ENCODE measurements around the gene FAM133A.

FAM133A gene

DNA sequence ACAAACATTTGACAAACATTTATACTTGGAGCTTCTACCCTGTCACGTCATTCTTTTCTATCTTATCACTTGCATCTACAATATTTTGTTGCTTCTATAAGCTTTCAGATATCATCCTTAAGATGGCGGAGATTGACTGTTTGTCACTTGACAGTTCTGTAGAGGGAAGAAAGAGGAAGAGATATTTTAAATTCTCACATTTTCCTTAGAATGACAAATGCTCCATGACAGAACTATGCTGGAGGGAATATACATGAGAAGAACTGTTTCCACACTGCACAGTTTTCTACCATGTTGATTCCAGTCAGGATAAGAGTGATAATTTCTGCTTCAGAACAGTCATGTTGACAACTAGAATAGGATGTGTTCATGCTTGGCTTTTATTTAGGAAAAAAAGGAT is 29.7 kb downstream of the FAM133A start:
- no peak for DNase-seq (ENCODE audit: low read depth)
- TF ChIP-seq, protein P1, sequence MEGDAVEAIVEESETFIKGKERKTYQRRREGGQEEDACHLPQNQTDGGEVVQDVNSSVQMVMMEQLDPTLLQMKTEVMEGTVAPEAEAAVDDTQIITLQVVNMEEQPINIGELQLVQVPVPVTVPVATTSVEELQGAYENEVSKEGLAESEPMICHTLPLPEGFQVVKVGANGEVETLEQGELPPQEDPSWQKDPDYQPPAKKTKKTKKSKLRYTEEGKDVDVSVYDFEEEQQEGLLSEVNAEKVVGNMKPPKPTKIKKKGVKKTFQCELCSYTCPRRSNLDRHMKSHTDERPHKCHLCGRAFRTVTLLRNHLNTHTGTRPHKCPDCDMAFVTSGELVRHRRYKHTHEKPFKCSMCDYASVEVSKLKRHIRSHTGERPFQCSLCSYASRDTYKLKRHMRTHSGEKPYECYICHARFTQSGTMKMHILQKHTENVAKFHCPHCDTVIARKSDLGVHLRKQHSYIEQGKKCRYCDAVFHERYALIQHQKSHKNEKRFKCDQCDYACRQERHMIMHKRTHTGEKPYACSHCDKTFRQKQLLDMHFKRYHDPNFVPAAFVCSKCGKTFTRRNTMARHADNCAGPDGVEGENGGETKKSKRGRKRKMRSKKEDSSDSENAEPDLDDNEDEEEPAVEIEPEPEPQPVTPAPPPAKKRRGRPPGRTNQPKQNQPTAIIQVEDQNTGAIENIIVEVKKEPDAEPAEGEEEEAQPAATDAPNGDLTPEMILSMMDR (IDR thresholded peaks at IDR 0.05; ENCODE audit: insufficient read depth, low read depth, low read length, missing control alignments): no peak
- H3K4me3 ChIP-seq (ENCODE audit: low read depth, low read length): no peak overlapping the region

- DNase-seq (ENCODE audit: low read depth): no peak
- H3K4me3 ChIP-seq (ENCODE audit: low read depth, low read length): no peak overlapping the region
- TF ChIP-seq, protein P1 (IDR thresholded peaks at IDR 0.05; ENCODE audit: insufficient read depth, low read depth, low read length, missing control alignments): no peak
Observed at GRCh38 chrX:93711076-93711475, 37.1 kb downstream of the FAM133A start.

- TF ChIP-seq, protein P1 (IDR thresholded peaks at IDR 0.05; ENCODE audit: insufficient read depth, low read depth, low read length, missing control alignments): no peak
- DNase-seq (ENCODE audit: low read depth): no peak
- no peak overlapping the region for H3K4me3 ChIP-seq (ENCODE audit: low read depth, low read length)
Observed at GRCh38 chrX:93741811-93742210, 67.8 kb downstream of the FAM133A start.

DNA sequence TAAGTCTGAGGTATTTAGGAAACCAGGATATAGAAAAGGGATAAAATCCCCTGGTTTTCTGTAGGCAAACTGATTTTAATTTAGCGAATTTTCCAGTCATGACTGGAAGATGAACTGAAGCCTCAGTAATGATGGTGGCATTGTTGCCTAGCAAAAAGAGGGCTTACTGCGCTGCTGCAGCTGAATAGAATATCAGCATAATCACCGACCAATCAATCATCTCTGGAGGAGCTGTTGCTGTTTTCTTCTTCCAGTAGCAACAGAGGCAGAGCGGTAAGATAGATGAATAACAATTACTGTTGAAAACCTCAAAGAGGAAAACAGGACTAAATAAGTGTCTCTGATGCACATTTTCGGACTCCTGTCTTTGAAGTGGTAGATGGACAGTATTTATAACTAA is 86.2 kb downstream of the FAM133A start:
- TF ChIP-seq, protein P1 (IDR thresholded peaks at IDR 0.05; ENCODE audit: insufficient read depth, low read depth, low read length, missing control alignments): no peak
- no peak for DNase-seq (ENCODE audit: low read depth)
- H3K4me3 ChIP-seq (ENCODE audit: low read depth, low read length): no peak overlapping the region
